ENCODE data around the gene TARBP1.

Gene TARBP1

GRCh38 chr1:234504251-234504650 is 25.3 kb upstream of the TARBP1 start:
- peak; percentile 29 to 58 for DNase-seq

GRCh38 chr1:234503193-234504050 is 24.4 kb upstream of the TARBP1 start:
- DNase-seq = peak in 1 of 2 donors; percentile 37

- DNase-seq = no peak
Observed at GRCh38 chr1:234502785-234503184, 23.8 kb upstream of the TARBP1 start.

GRCh38 chr1:234500269-234500668 is 21.3 kb upstream of the TARBP1 start:
- peak; percentile 42 to 51 for DNase-seq

- DNase-seq = no peak
Observed at GRCh38 chr1:234499943-234500245, 20.9 kb upstream of the TARBP1 start.

GRCh38 chr1:234499119-234499942 is 20.4 kb upstream of the TARBP1 start:
- peak; percentile 88 to 97 for DNase-seq

GRCh38 chr1:234498448-234499118 is 19.6 kb upstream of the TARBP1 start:
- peak; percentile 63 to 68 for DNase-seq

- no peak for DNase-seq
Observed at GRCh38 chr1:234497589-234497988, 18.6 kb upstream of the TARBP1 start.

GRCh38 chr1:234495231-234495990 is 16.4 kb upstream of the TARBP1 start:
- DNase-seq = no peak

- no peak for DNase-seq
Observed at GRCh38 chr1:234494049-234494448, 15.1 kb upstream of the TARBP1 start.

GRCh38 chr1:234490793-234491479 is 12.0 kb upstream of the TARBP1 start:
- no peak for DNase-seq

GRCh38 chr1:234489698-234490077 is 10.7 kb upstream of the TARBP1 start:
- peak; percentile 39 to 53 for DNase-seq

- no peak for DNase-seq
Observed at GRCh38 chr1:234489007-234489697, 10.2 kb upstream of the TARBP1 start.

- peak in 1 of 2 donors; percentile 18 for DNase-seq
Observed at GRCh38 chr1:234488054-234489006, 9.4 kb upstream of the TARBP1 start.

- DNase-seq = peak; percentile 52 to 77
Observed at GRCh38 chr1:234486858-234487840, 8.2 kb upstream of the TARBP1 start.

- no peak for DNase-seq
Observed at GRCh38 chr1:234484991-234485739, 6.2 kb upstream of the TARBP1 start.

- no peak for DNase-seq
Observed at GRCh38 chr1:234484218-234484617, 5.2 kb upstream of the TARBP1 start.

GRCh38 chr1:234481771-234482170 is 2.8 kb upstream of the TARBP1 start:
- DNase-seq = no peak
